ENCODE measurements around the gene C1QL4. TPM values are rescaled to one million over a fixed set of nuclear protein-coding genes. Genes with fewer than 3 reads are reported as not detected.
"Not testable (repeated sequence)": the region's sequence is repeated elsewhere in the genome, so short reads cannot be mapped to it uniquely, and the experiment has no call there.

C1QL4 gene
- total RNA-seq, 1 donor from 2014 or later = not detected

DNA sequence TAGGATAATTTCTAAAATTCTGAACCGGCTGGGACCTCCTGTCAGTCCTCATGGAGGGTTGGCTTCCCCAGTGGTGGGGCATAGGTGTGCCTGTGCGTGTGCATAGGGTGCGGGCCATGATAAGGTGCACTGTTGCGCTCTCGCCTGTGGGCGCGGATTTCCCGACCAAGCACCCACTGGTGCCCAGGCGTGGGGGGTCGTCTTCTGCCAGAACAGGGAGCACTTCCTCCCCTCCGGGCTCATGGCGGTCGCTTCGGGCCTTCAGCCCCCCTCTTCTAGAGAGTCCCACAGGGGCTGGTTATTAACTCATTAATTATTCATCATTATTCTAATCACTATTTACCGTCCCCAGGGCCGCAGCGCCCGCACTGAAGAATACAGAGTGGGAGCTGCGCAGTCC is 2.8 kb downstream of the C1QL4 start:
- ChIA-PET CTCF (interaction anchor here (1.1 to 8.9 kb wide), 6 partner anchors 9 to 39 kb away, joined by 3 to 59 read pairs (median 4); partner anchors contain the start of genes DNAJC22 and TROAP), POLR2A (interaction anchor here (1.4 kb wide), 1 partner anchor 37 kb away, joined by 3 read pairs; no protein-coding TSS in a partner anchor)
- no peak for ATAC-seq (ENCODE audit: low read depth)
- DNase-seq = no peak
- intact Hi-C loops (cut with micrococcal nuclease) = loop anchor here (1.0 kb wide), 1 partner anchor 8 kb away; no protein-coding TSS in a partner anchor
- Mint-ChIP-seq H3K9me3 (no peaks in the 10 kb centered on the region), H3K36me3 (ENCODE audit: low read depth) (no peaks in the 10 kb centered on the region), H3K27me3 (peaks cover 50% of the 10 kb centered on the region), H3K27ac (no peak overlapping the region), H3K4me1 (peaks cover 31% of the 10 kb centered on the region), H3K4me3 (no peak overlapping the region)
- TF ChIP-seq, protein P1, sequence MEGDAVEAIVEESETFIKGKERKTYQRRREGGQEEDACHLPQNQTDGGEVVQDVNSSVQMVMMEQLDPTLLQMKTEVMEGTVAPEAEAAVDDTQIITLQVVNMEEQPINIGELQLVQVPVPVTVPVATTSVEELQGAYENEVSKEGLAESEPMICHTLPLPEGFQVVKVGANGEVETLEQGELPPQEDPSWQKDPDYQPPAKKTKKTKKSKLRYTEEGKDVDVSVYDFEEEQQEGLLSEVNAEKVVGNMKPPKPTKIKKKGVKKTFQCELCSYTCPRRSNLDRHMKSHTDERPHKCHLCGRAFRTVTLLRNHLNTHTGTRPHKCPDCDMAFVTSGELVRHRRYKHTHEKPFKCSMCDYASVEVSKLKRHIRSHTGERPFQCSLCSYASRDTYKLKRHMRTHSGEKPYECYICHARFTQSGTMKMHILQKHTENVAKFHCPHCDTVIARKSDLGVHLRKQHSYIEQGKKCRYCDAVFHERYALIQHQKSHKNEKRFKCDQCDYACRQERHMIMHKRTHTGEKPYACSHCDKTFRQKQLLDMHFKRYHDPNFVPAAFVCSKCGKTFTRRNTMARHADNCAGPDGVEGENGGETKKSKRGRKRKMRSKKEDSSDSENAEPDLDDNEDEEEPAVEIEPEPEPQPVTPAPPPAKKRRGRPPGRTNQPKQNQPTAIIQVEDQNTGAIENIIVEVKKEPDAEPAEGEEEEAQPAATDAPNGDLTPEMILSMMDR (IDR thresholded peaks at IDR 0.05) = no peak

DNA sequence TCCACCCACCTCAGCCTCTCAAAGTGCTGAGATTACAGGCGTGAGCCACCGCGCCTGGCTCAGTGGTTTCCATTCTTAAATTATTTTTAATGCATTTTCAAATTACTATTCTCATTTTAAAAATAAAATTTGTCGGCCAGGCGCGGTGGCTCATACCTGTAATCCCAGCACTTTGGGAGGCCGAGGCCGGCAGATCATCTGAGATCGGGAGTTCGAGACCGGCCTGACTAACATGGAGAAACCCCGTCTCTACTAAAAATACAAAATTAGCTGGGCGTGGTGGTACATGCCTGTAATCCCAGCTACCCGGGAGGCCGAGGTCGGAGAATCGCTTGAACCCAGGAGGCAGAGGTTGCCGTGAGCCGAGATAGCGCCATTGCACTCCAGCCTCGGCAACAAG is 3.2 kb downstream of the C1QL4 start:
- Mint-ChIP-seq H3K27me3 (peaks cover 49% of the 10 kb centered on the region), H3K4me1 (peaks cover 31% of the 10 kb centered on the region)
- DNase-seq; POLR2A ChIA-PET; H3K36me3 Mint-ChIP-seq (ENCODE audit: low read depth); H3K9me3 Mint-ChIP-seq; H3K4me3 Mint-ChIP-seq; H3K27ac Mint-ChIP-seq; ATAC-seq (ENCODE audit: low read depth): not testable (repeated sequence)
- CTCF ChIA-PET = interaction anchor here (1.1 to 8.9 kb wide), 5 partner anchors 9 to 179 kb away, joined by 3 to 59 read pairs (median 28); partner anchors contain the start of gene DNAJC22
- intact Hi-C loops (cut with micrococcal nuclease) = loop anchor here (1.0 to 2.0 kb wide), 2 partner anchors 9 to 13 kb away; partner anchors contain the start of gene DNAJC22

DNA sequence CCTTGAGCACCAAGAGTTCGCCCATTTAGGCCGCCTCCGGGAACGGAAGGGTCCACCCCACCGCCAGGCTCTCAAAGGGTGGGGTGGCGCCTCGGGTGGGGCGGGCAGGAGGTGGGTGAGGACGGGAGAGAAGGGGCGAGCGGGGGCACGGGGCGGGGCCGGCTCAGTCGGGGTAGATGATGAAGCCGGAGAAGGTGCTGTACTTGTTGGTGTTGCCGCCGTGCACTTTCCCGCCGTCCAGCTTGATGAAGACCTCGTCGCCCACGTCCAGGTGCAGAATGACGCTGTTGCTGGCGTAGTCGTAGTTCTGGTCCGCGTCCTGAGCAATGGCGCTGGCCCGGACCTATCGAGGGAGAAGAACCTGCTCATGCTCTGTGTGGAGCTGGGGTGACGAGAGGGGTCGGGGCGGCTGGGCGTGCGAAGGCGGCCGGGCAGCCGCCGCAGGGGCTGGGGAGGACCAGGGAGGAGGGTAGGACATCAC is 4.1 kb downstream of the C1QL4 start:
- Mint-ChIP-seq H3K36me3 (ENCODE audit: low read depth) (no peaks in the 10 kb centered on the region), H3K4me1 (peaks cover 29% of the 10 kb centered on the region), H3K27me3 (peaks cover 44% of the 10 kb centered on the region), H3K9me3 (no peaks in the 10 kb centered on the region), H3K27ac (no peak overlapping the region), H3K4me3 (peak overlapping the region; percentile 67)
- POLR2A ChIA-PET = interaction anchor here (0.6 to 0.7 kb wide), 2 partner anchors 8 to 334 kb away, joined by 8 to 10 read pairs; no protein-coding TSS in a partner anchor
- TF ChIP-seq, protein P1 (IDR thresholded peaks at IDR 0.05) = no peak
- intact Hi-C loops (cut with micrococcal nuclease) = loop anchor here (2.0 kb wide), 1 partner anchor 14 kb away; the partner anchor contains the start of gene DNAJC22
- no peak for ATAC-seq (ENCODE audit: low read depth)
- DNase-seq = no peak
- CTCF ChIA-PET = interaction anchor here (1.1 to 8.9 kb wide), 4 partner anchors 10 to 180 kb away, joined by 3 to 59 read pairs (median 30); partner anchors contain the start of gene DNAJC22

DNA sequence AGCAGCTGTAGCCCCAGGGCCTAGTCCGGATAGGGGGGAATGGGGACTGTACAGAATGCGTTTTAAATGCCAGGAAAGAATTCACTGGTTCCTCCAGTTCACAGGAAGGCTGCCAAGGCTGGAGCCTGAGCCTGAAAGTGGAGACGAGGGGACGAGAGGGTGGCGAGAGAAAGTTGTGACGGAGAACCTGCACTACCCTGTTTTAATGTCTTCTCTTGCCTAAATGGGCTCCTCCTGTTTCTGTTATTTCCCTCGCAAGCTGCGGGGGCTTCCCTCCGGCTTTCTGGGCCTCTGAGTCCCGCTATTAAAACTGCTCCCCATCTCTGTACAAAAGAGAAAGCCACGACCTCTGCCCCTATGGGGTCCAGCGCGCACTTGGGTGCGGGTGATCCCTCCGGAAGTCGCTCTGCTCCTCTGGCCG is 4.5 kb downstream of the C1QL4 start:
- Mint-ChIP-seq H3K9me3 (no peaks in the 10 kb centered on the region), H3K4me3 (no peak overlapping the region), H3K36me3 (ENCODE audit: low read depth) (no peaks in the 10 kb centered on the region), H3K4me1 (peaks cover 24% of the 10 kb centered on the region), H3K27me3 (peaks cover 39% of the 10 kb centered on the region), H3K27ac (no peak overlapping the region)
- POLR2A ChIA-PET = interaction anchor here (0.6 kb wide), 1 partner anchor 182 kb away, joined by 6 read pairs; no protein-coding TSS in a partner anchor
- DNase-seq (no peak), ATAC-seq (ENCODE audit: low read depth) (no peak)
- CTCF ChIA-PET = interaction anchor here (1.2 to 8.9 kb wide), 6 partner anchors 10 to 290 kb away, joined by 4 to 59 read pairs (median 20); partner anchors contain the start of genes DNAJC22, PRPF40B and TROAP
- intact Hi-C loops (cut with micrococcal nuclease) = loop anchor here (2.0 kb wide), 1 partner anchor 14 kb away; the partner anchor contains the start of gene DNAJC22
- TF ChIP-seq, protein P1 (IDR thresholded peaks at IDR 0.05) = no peak

DNA sequence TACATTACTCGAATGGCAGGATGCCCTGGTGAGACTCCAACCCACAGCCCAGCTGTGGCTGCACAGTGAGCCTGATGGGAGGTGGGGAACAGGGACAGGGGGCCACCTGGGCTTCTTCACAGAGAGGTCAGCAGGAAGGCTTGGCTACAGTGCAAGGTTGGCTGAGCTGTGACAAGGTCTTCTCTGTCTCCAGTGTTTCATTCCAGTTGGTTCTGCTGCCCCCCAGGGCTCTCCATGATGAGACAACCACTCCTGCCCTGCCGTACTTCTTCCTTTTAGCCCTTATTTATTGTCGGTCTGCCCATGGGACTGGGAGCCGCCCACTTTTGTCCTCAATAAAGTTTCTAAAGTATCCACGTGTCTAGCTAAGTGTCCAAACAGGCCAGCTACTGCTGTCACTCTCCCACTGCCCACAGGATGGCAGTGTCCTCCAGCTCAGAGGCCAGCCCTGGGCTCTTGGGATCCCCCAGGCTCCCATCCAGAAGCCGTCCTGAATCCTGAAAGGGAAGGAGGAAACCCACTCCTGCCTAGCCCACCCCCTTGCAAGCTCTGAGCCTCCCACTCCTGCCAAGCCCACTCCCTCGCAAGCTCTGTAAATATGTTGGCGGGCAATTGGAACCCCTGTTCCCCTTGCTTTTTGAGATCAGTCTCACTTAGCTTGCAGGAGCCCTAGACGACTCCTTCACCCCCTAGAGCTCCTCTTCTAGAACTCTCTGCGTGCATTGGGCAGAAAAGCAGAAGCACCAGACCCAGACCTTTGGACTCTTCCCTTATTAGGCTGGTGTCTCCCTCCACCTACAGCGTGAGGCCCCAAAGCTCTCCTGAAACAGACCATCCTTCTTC is 5.4 kb downstream of the C1QL4 start:
- H3K4me1 Mint-ChIP-seq = peaks cover 16% of the 10 kb centered on the region
- H3K36me3 Mint-ChIP-seq (ENCODE audit: low read depth) = no peaks in the 10 kb centered on the region
- POLR2A ChIA-PET = interaction anchor here (0.6 kb wide), 1 partner anchor 183 kb away, joined by 6 read pairs; no protein-coding TSS in a partner anchor
- H3K4me3 Mint-ChIP-seq = no peak overlapping the region
- intact Hi-C loops (cut with micrococcal nuclease) = loop anchor here (2.0 kb wide), 1 partner anchor 15 kb away; the partner anchor contains the start of gene DNAJC22
- peaks cover 33% of the 10 kb centered on the region for H3K27me3 Mint-ChIP-seq
- H3K9me3 Mint-ChIP-seq = no peaks in the 10 kb centered on the region
- ATAC-seq (ENCODE audit: low read depth) = no peak
- CTCF ChIA-PET = interaction anchor here (0.7 to 8.9 kb wide), 10 partner anchors 9 to 291 kb away, joined by 3 to 59 read pairs (median 8); partner anchors contain the start of genes DNAJC22, PRPF40B and TROAP
- TF ChIP-seq, protein P1 (IDR thresholded peaks at IDR 0.05) = no peak
- no peak overlapping the region for H3K27ac Mint-ChIP-seq
- no peak for DNase-seq

Data from activated B cell treated with CpG ODN at 0.5 μM for 24 hours (primary cell).